HepG2 (cell line): ENCODE data around the gene MYOZ1. TPM values are rescaled to one million over a fixed set of nuclear protein-coding genes. Genes with fewer than 3 reads are reported as not detected.
A peak's percentile ranks its signal among the peaks of the same experiment; 100 is the strongest.

Source experiments
- ATF7 ChIP-seq, 2 experiments: fragments of 450-650 bp in 1 of 2; sonication (generic) in 1 of 2; formaldehyde crosslinking in 1 of 2; IDR thresholded peaks; 2 replicates each; pipeline versions ENCODE4 v1.4.0 to v1.6.1; 2016 to 2020; ENCODE audit warnings: antibody characterized with exemption in 1 of 2, mild to moderate bottlenecking in 1 of 2, missing genetic modification reagents in 1 of 2
- FOSL1 ChIP-seq: sonication (generic); formaldehyde crosslinking; IDR thresholded peaks from 2 replicates; pipeline ENCODE4 v1.9.0; 2021; ENCODE audit warnings: missing genetic modification reagents, borderline replicate concordance
- GTF3A ChIP-seq: sonication (generic); formaldehyde crosslinking; conservative IDR thresholded peaks from 2 replicates; pipeline ENCODE4 v1.4.0; 2020; ENCODE audit warnings: mild to moderate bottlenecking, missing genetic modification reagents
- HOXA3 ChIP-seq: sonication (generic); formaldehyde crosslinking; IDR thresholded peaks from 2 replicates; pipeline ENCODE4 v1.5.0; 2020; ENCODE audit warnings: missing genetic modification reagents
- IKZF1 ChIP-seq: fragments of 450-650 bp; IDR thresholded peaks from 2 replicates; pipeline ENCODE4 v1.7.1; 2016
- JUND ChIP-seq: sonication (generic); formaldehyde crosslinking; IDR thresholded peaks from 2 replicates; pipeline ENCODE4 v1.8.0; 2022; ENCODE audit warnings: mild to moderate bottlenecking, missing genetic modification reagents
- KAT7 ChIP-seq: IDR thresholded peaks from 2 replicates; pipeline ENCODE4 v1.6.1; 2018; ENCODE audit warnings: borderline replicate concordance, missing compliant biosample characterization
- MAX ChIP-seq: IDR thresholded peaks from 2 replicates; pipeline ENCODE4 v1.6.1; 2012; ENCODE audit warnings: inconsistent platforms
- MEF2D ChIP-seq: sonication (generic); formaldehyde crosslinking; IDR thresholded peaks from 2 replicates; pipeline ENCODE4 v1.5.1; 2020; ENCODE audit warnings: mild to moderate bottlenecking, missing genetic modification reagents
- MTA3 ChIP-seq: sonication (generic); formaldehyde crosslinking; IDR thresholded peaks from 2 replicates; pipeline ENCODE4 v1.4.0; 2020; ENCODE audit warnings: missing genetic modification reagents
- NFE2L1 ChIP-seq: sonication (generic); formaldehyde crosslinking; IDR thresholded peaks from 2 replicates; pipeline ENCODE4 v1.4.0; 2020; ENCODE audit warnings: missing genetic modification reagents, mild to moderate bottlenecking, borderline replicate concordance
- REPIN1 ChIP-seq: sonication (generic); formaldehyde crosslinking; IDR thresholded peaks from 2 replicates; pipeline ENCODE4 v1.8.0; 2022; ENCODE audit warnings: missing genetic modification reagents, low read depth, mild to moderate bottlenecking, borderline replicate concordance
- SAP130 ChIP-seq: IDR thresholded peaks from 2 replicates; pipeline ENCODE4 v1.6.1; 2016; ENCODE audit warnings: low read depth
- TRAFD1 ChIP-seq: sonication (generic); formaldehyde crosslinking; IDR thresholded peaks from 2 replicates; pipeline ENCODE4 v1.5.1; 2020; ENCODE audit warnings: missing genetic modification reagents, mild to moderate bottlenecking, borderline replicate concordance
- TRIM22 ChIP-seq: fragments of 450-650 bp; IDR thresholded peaks from 2 replicates; pipeline ENCODE4 v1.6.1; 2017
- XBP1 ChIP-seq: sonication (generic); formaldehyde crosslinking; IDR thresholded peaks from 2 replicates; pipeline ENCODE4 v1.5.0; 2020; ENCODE audit warnings: missing genetic modification reagents
- ZBTB20 ChIP-seq: sonication (generic); formaldehyde crosslinking; IDR thresholded peaks from 2 replicates; pipeline ENCODE4 v1.8.1; 2023; ENCODE audit warnings: missing genetic modification reagents, low read depth, mild to moderate bottlenecking, borderline replicate concordance
- ZFYVE20 ChIP-seq: sonication (generic); formaldehyde crosslinking; IDR thresholded peaks from 2 replicates; pipeline ENCODE4 v1.8.0; 2023; ENCODE audit warnings: low read depth, mild to moderate bottlenecking, moderate library complexity, missing genetic modification reagents, borderline replicate concordance
- ZNF275 ChIP-seq: sonication (generic); formaldehyde crosslinking; IDR thresholded peaks from 2 replicates; pipeline ENCODE4 v1.8.0; 2022; ENCODE audit warnings: missing genetic modification reagents, mild to moderate bottlenecking, inconsistent platforms, borderline replicate concordance
- ZNF280D ChIP-seq: sonication (generic); formaldehyde crosslinking; IDR thresholded peaks from 2 replicates; pipeline ENCODE4 v1.5.1; 2020; ENCODE audit warnings: mild to moderate bottlenecking, missing genetic modification reagents
- ZNF451 ChIP-seq: sonication (generic); formaldehyde crosslinking; IDR thresholded peaks from 2 replicates; pipeline ENCODE4 v1.5.0; 2020; ENCODE audit warnings: mild to moderate bottlenecking, missing genetic modification reagents
- ZNF556 ChIP-seq: sonication (generic); formaldehyde crosslinking; IDR thresholded peaks from 2 replicates; pipeline ENCODE4 v1.4.0; 2020; ENCODE audit warnings: mild to moderate bottlenecking, missing genetic modification reagents, borderline replicate concordance
- polyA plus RNA-seq, 8 experiments: library from polyadenylated mRNA; depleted of rRNA in 3 of 8; stranded (reverse) in 7 of 8; unstranded in 1 of 8; fragments of >200 nt; fragmentation: Illumina TruSeq in 4 of 8; extraction: Trizol in 4 of 8; gene quantifications; 2 replicates each; pipeline versions ENCODE4 v1.2.1 to v1.2.3, GENCODE V29; 2011 to 2016; ENCODE audit warnings: low read depth in 4 of 8, missing spikeins in 1 of 8, mixed read lengths in 1 of 8; ENCODE audit not compliant: insufficient read depth in 1 of 8
- total RNA-seq, 5 experiments: library from RNA; depleted of rRNA; stranded (reverse); fragments of >200 nt; fragmentation: Illumina TruSeq; extraction: Trizol; gene quantifications; 2 replicates each; pipeline ENCODE4 v1.2.3, GENCODE V29; 2016; ENCODE audit warnings: low read depth in 1 of 5

MYOZ1 gene
- total and polyA plus RNA-seq, 2 of the 13 experiments (the other 11 are each of a cell fraction or from before 2014, with no cell fraction given) = not detected

GRCh38 chr10:73625884-73626752 lies 15.2 kb downstream of the MYOZ1 start (continued):
- TF ChIP-seq XBP1 (no peak), ZNF280D (CRISPR knock-in tag) (no peak), TRIM22 (no peak), MTA3 (no peak), MAX (peak; percentile 87), REPIN1 (CRISPR knock-in tag) (peak; percentile 74; the same call in 1 of the 2 replicates), NFE2L1 (CRISPR knock-in tag) (no peak), ZFYVE20 (no peak), HOXA3 (peak; percentile 95), KAT7 (CRISPR knock-in tag) (peak; percentile 80; the same call in 1 of the 2 replicates), TRAFD1 (CRISPR knock-in tag) (no peak), GTF3A (no peak), ZNF556 (CRISPR knock-in tag) (0 out of 2 replicates have a peak, but pooled peaks have one; percentile 55), ZNF275 (CRISPR knock-in tag) (no peak), ZBTB20 (CRISPR knock-in tag) (peak; percentile 76), ATF7 (IDR thresholded peaks at IDR 0.05) (no peak), ATF7 (CRISPR knock-in tag; IDR thresholded peaks at IDR 0.05) (no peak), MEF2D (CRISPR knock-in tag) (0 out of 2 replicates have a peak, but pooled peaks have one; percentile 40), JUND (CRISPR knock-in tag) (no peak), ZNF451 (CRISPR knock-in tag) (no peak), IKZF1 (no peak), SAP130 (CRISPR knock-in tag) (peak; percentile 89), FOSL1 (no peak)
